ENCODE measurements around the gene ORC4. TPM values are rescaled to one million over a fixed set of nuclear protein-coding genes. Genes with fewer than 3 reads are reported as not detected.

The ORC4 gene
- total RNA-seq, 1 donor from 2014 or later, result 59.1 TPM

DNA sequence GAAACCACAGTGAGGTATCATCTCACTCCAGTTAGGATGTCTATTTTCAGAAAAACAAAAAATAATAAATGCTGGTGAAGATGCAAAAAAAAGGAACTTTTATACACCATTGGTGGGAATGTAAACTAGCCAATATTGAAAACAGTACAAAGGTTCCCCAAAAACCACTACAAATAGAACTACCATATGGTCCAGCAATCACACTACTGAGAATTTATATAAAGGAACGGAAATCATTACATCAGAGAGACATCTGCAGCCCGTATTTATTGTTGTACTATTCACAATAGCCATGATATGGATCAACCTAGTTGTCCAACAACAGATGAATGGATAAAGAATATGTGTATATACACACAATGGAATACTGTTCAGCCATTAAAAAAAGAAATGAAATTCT is 52.0 kb downstream of the ORC4 start:
- peaks cover 65% of the 10 kb centered on the region for H3K36me3 Mint-ChIP-seq
- no peak for DNase-seq (ENCODE audit: extremely low spot score, unreplicated experiment)
- H3K4me3 Mint-ChIP-seq, result no peak overlapping the region
- H3K27me3 Mint-ChIP-seq, result no peaks in the 10 kb centered on the region
- H3K27ac Mint-ChIP-seq, result no peak overlapping the region
- H3K4me1 Mint-ChIP-seq (ENCODE audit: unreplicated experiment), result no peaks in the 10 kb centered on the region
- TF ChIP-seq, protein P1, sequence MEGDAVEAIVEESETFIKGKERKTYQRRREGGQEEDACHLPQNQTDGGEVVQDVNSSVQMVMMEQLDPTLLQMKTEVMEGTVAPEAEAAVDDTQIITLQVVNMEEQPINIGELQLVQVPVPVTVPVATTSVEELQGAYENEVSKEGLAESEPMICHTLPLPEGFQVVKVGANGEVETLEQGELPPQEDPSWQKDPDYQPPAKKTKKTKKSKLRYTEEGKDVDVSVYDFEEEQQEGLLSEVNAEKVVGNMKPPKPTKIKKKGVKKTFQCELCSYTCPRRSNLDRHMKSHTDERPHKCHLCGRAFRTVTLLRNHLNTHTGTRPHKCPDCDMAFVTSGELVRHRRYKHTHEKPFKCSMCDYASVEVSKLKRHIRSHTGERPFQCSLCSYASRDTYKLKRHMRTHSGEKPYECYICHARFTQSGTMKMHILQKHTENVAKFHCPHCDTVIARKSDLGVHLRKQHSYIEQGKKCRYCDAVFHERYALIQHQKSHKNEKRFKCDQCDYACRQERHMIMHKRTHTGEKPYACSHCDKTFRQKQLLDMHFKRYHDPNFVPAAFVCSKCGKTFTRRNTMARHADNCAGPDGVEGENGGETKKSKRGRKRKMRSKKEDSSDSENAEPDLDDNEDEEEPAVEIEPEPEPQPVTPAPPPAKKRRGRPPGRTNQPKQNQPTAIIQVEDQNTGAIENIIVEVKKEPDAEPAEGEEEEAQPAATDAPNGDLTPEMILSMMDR (conservative IDR thresholded peaks at IDR 0.05), result no peak
- H3K9me3 Mint-ChIP-seq, result peaks cover 25% of the 10 kb centered on the region

DNA sequence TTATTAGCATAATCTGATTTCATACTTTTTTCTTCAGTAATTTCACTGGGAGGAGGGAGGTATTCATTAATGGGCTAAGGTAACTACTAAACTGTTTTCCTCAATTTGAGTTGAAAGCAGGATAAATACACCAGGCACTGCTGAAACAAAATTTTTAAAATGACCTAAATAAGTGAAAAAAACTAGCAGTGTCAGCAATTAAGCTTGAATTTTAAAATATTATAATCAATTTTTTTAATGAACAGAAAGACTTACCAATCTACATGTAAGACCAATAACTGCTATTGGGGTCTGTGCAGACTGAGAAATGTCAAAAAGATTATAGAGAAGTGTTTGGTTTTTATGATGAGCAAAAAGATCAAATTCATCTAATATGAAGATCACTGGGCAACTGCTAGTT is 68.4 kb downstream of the ORC4 start:
- no peak overlapping the region for H3K4me3 Mint-ChIP-seq
- no peaks in the 10 kb centered on the region for H3K4me1 Mint-ChIP-seq (ENCODE audit: unreplicated experiment)
- H3K27ac Mint-ChIP-seq, result no peak overlapping the region
- H3K36me3 Mint-ChIP-seq, result peaks cover 16% of the 10 kb centered on the region
- H3K9me3 Mint-ChIP-seq, result no peaks in the 10 kb centered on the region
- TF ChIP-seq, protein P1 (conservative IDR thresholded peaks at IDR 0.05), result no peak
- H3K27me3 Mint-ChIP-seq, result no peaks in the 10 kb centered on the region
- no peak for DNase-seq (ENCODE audit: extremely low spot score, unreplicated experiment)

DNA sequence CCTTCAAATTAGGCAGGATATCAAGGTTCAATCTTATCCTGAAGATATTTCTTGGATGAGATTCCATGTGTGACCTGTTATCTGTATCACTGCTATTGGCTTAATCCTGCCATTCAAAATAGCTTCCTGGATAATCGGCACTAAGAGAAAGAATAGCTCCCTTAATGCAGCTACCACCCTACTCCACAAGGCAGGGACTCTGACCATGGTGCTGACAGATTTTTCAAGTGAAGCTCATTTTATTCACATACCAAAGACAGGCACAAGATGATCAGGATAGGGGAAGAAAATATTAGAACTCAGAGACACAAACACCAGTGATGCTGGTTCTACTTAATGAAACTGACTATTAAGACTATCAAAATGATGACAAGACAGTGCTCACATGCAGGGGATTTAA is 74.9 kb downstream of the ORC4 start:
- no peak overlapping the region for H3K4me3 Mint-ChIP-seq
- no peaks in the 10 kb centered on the region for H3K9me3 Mint-ChIP-seq
- no peaks in the 10 kb centered on the region for H3K27me3 Mint-ChIP-seq
- no peak for DNase-seq (ENCODE audit: extremely low spot score, unreplicated experiment)
- H3K36me3 Mint-ChIP-seq, result peaks cover 21% of the 10 kb centered on the region
- no peak overlapping the region for H3K27ac Mint-ChIP-seq
- no peaks in the 10 kb centered on the region for H3K4me1 Mint-ChIP-seq (ENCODE audit: unreplicated experiment)
- TF ChIP-seq, protein P1 (conservative IDR thresholded peaks at IDR 0.05), result no peak

DNA sequence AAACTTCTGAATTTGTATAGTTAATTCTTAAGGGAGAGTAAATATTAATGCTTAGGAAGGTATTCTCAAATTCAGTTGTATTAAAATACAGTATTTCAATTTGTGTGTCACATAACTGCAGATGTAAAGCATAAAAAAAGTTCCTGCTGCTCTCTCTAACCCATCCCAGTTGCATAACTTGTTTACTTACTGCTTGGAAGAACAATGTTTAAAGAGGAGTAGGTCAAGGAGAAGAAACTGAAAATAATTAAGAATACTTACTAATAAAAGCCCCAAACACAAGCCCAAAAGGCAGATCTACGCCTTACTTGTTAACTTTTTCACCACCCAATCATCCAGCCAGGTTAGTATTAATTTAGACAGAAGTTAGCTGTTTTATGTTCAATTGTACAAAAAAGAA is 81.2 kb downstream of the ORC4 start:
- TF ChIP-seq, protein P1 (conservative IDR thresholded peaks at IDR 0.05), result no peak
- Mint-ChIP-seq H3K4me1 (ENCODE audit: unreplicated experiment) (no peaks in the 10 kb centered on the region), H3K4me3 (no peak overlapping the region), H3K36me3 (peaks cover 7% of the 10 kb centered on the region), H3K27ac (no peak overlapping the region), H3K27me3 (no peaks in the 10 kb centered on the region), H3K9me3 (no peaks in the 10 kb centered on the region)
- no peak for DNase-seq (ENCODE audit: extremely low spot score, unreplicated experiment)

DNA sequence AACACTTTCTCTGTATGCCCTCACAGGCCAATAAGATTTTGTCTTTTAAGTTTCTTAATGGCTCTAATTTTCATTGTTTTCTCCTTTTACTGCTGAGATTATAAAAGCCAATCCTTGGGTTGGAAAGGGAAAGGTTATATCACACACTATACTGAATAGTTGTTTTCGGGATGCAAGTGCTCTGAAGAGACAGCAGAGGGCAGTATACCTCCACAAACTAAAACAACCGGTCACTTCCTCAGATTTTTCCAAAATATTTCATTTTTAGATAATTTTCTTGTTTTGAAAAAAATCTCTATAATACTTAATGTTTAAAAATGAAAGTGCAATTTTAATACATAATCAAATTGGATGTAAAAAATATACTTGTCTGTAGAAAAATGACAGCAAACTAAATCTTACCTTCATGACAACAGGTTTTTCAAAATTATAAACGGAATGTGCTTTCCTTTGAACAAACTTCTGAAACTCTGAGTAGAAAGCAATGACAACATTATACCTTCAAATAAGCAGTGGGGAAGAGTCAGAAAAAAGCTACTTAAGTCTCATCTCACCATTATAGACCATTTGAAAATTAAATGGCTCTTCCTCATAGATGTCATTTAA is 82.7 kb downstream of the ORC4 start:
- H3K27ac Mint-ChIP-seq, result no peak overlapping the region
- H3K27me3 Mint-ChIP-seq, result no peaks in the 10 kb centered on the region
- no peaks in the 10 kb centered on the region for H3K9me3 Mint-ChIP-seq
- no peak for DNase-seq (ENCODE audit: extremely low spot score, unreplicated experiment)
- TF ChIP-seq, protein P1 (conservative IDR thresholded peaks at IDR 0.05), result peak; percentile 94
- peaks cover 7% of the 10 kb centered on the region for H3K36me3 Mint-ChIP-seq
- H3K4me3 Mint-ChIP-seq, result no peak overlapping the region
- no peaks in the 10 kb centered on the region for H3K4me1 Mint-ChIP-seq (ENCODE audit: unreplicated experiment)

Measured in type B pancreatic cell (in vitro differentiated cells).